Kidney (tissue), 14 donors: ENCODE results near the gene SLC6A3. TPM values are rescaled to one million over a fixed set of nuclear protein-coding genes. Genes with fewer than 3 reads are reported as not detected.
A peak's percentile ranks its signal among the peaks of the same experiment; 100 is the strongest.

Experiments used
- DNase-seq, 5 donors: peaks; one replicate each; pipeline ENCODE4 v3.0.0-alpha.2; 2013 to 2020
- FAIRE-seq: peaks from 2 replicates; lab custom pipeline; 2012; peaks lifted over from hg19 to GRCh38; lab: Jason Lieb, UNC
- H3K27ac ChIP-seq, 2 donors: one replicate each; pipeline ENCODE4 v1.7.0; 2013; ENCODE audit warnings: low read depth in 2 of 2, low read length in 2 of 2, inconsistent platforms in 1 of 2
- H3K27me3 ChIP-seq: one replicate; pipeline ENCODE4 v1.7.1; 2013; ENCODE audit warnings: low read length, inconsistent platforms; ENCODE audit not compliant: control insufficient read depth, insufficient read depth
- H3K36me3 ChIP-seq, 3 donors: one replicate each; pipeline versions ENCODE4 v1.7.0 to v1.7.1; 2013; ENCODE audit warnings: low read length in 3 of 3, control low read depth in 1 of 3, inconsistent platforms in 1 of 3; ENCODE audit not compliant: insufficient read depth in 3 of 3, control insufficient read depth in 2 of 3
- H3K4me1 ChIP-seq, 3 donors: one replicate each; pipeline versions ENCODE4 v1.7.0 to v1.7.1; 2013; ENCODE audit warnings: low read length in 3 of 3, inconsistent platforms in 1 of 3, low read depth in 1 of 3; ENCODE audit not compliant: control insufficient read depth in 2 of 3, insufficient read depth in 2 of 3
- H3K4me3 ChIP-seq, 3 donors: one replicate each; pipeline versions ENCODE4 v1.7.0 to v1.8.1; 2013; ENCODE audit warnings: low read length in 3 of 3, control low read depth in 1 of 3, inconsistent platforms in 1 of 3
- H3K9ac ChIP-seq, 3 donors: one replicate each; pipeline versions ENCODE4 v1.7.0 to v1.7.1; 2013; ENCODE audit warnings: low read length in 3 of 3, control low read depth in 1 of 3, inconsistent platforms in 1 of 3
- H3K9me3 ChIP-seq, 3 donors: one replicate each; pipeline versions ENCODE4 v1.7.0 to v1.7.1; 2013; ENCODE audit warnings: low read length in 3 of 3, control low read depth in 1 of 3, inconsistent platforms in 1 of 3; ENCODE audit not compliant: control insufficient read depth in 2 of 3, insufficient read depth in 1 of 3
- intact Hi-C: fragments of 100-400 bp; cut with DNase I; formaldehyde crosslinking; loops from one replicate; pipeline ENCODE4 v1.11.1; 2022
- polyA plus RNA-seq: library from polyadenylated mRNA; stranded (reverse); fragments of 350-450 nt; fragmentation: Illumina TruSeq; extraction: RNeasy Lipid Tissue Mini Kit (QIAGEN cat#74804); gene quantifications from one replicate; pipeline ENCODE4 v1.2.3, GENCODE V29; 2014; ENCODE audit warnings: low read depth, low replicate concordance; ENCODE audit not compliant: insufficient read depth
- total RNA-seq: library from RNA; stranded (reverse); fragmentation: NEBNext Ultra II Directional; extraction: Animal tissue kit (Norgen Biotek cat#: 25700); gene quantifications from one replicate; pipeline ENCODE4 v1.2.1, GENCODE V29; 2021
- TF ChIP-seq, protein P1 (sequence below): IDR thresholded peaks from 3 replicates; pipeline ENCODE4 v1.5.1; 2012; ENCODE audit warnings: mild to moderate bottlenecking, moderate library complexity, borderline replicate concordance; ENCODE audit not compliant: insufficient read depth; ENCODE audit errors: extremely low read depth
- donor health status: control.
- donor health status: control.
- donor health status: control.
- donor health status: control.
- donor health status: control.
- donor health status: DM: yes; HTN: yes; CAD: no.
- donor health status: Normal renal cell carcinoma (clear cell type).

The SLC6A3 gene
- total and polyA plus RNA-seq, 2 donors from 2014 or later, result 0.09 to 0.54 TPM

DNA sequence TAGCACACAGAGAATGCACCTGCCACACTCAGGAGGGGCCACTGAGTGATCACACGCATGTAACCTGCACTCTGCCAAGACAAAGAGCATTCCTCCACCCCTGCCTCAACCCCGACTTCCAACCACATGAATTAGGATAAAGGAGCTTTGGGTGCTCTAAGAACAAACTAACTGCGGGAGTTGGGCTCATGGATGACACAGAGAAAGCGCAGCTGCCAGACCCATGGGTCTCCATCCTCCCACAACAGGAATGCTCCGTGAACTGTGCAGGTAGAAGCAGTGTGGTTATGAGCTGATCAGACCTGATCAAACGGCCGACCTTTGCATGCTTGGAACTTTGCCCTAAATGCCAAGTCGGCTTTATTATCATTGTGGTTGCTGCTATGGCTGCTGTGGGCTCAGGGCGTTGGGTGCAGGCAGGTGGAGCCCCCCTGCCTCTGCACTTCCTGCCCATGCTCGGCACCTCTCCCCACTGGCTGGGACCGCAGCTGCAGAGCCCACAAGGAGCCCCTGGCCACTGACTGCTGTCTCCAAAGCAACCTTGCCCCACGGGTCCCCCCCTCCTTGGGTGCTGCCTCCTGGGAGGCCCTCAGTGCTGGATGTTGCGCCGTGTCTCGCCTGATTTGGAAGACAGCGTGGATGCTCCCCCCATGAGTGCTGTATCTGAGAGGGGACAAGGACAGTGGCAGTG lies 2.6 kb upstream of the SLC6A3 start:
- peaks cover 25% of the 10 kb centered on the region for H3K27me3 ChIP-seq
- peak in 1 of 5 donors; percentile 68 for DNase-seq
- H3K9me3 ChIP-seq, result no peaks in the 10 kb centered on the region

DNA sequence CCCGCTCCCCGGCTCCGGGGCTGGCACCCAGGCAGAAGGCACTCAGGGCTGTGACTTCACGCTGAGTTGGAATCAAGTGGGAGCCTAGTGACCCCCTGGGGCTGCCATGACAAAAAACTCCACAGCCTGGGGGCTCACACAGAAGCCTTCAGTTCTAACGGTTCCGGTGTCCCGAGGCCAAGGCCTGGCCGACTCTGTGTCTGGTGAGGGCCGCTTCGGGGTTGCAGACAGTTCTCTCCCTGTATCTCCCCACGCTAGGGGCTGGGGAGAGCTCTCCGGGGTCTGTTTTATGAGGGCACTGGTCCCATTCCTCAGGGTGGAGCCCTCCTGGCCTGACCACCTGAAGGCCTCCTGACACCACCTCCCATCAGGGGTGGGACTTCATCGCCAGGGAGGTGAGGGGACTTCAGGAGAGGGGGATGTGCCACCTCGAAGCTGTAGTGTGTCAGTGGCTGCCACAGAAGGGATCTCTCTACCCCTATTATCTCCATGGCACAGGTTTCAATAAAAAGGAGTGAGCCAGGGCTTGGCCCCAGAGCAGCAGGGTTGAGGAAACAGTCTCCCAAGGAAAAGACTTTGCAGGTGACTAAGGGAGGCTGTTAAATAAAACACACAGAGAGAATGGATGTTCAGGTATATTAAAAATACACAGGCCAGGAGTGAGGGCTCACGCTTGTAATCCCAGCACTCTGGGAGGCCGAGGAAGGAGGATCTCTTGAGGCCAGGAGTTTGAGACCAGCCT lies 1.5 kb upstream of the SLC6A3 start:
- intact Hi-C loops, result no loop called here

More for the DNA sequence above, 2.6 kb upstream of the SLC6A3 start:
- Histone ChIP-seq H3K36me3 (no peaks in the 10 kb centered on the region), H3K9ac (no peak overlapping the region), H3K4me1 (peaks cover 0 to 5% (median 0%) of the 10 kb centered on the region in 3 donors), H3K4me3 (no peak overlapping the region), H3K27ac (no peak overlapping the region)
- intact Hi-C loops, result no loop called here
- no peak for FAIRE-seq
- TF ChIP-seq, protein P1, sequence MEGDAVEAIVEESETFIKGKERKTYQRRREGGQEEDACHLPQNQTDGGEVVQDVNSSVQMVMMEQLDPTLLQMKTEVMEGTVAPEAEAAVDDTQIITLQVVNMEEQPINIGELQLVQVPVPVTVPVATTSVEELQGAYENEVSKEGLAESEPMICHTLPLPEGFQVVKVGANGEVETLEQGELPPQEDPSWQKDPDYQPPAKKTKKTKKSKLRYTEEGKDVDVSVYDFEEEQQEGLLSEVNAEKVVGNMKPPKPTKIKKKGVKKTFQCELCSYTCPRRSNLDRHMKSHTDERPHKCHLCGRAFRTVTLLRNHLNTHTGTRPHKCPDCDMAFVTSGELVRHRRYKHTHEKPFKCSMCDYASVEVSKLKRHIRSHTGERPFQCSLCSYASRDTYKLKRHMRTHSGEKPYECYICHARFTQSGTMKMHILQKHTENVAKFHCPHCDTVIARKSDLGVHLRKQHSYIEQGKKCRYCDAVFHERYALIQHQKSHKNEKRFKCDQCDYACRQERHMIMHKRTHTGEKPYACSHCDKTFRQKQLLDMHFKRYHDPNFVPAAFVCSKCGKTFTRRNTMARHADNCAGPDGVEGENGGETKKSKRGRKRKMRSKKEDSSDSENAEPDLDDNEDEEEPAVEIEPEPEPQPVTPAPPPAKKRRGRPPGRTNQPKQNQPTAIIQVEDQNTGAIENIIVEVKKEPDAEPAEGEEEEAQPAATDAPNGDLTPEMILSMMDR, result no peak

DNA sequence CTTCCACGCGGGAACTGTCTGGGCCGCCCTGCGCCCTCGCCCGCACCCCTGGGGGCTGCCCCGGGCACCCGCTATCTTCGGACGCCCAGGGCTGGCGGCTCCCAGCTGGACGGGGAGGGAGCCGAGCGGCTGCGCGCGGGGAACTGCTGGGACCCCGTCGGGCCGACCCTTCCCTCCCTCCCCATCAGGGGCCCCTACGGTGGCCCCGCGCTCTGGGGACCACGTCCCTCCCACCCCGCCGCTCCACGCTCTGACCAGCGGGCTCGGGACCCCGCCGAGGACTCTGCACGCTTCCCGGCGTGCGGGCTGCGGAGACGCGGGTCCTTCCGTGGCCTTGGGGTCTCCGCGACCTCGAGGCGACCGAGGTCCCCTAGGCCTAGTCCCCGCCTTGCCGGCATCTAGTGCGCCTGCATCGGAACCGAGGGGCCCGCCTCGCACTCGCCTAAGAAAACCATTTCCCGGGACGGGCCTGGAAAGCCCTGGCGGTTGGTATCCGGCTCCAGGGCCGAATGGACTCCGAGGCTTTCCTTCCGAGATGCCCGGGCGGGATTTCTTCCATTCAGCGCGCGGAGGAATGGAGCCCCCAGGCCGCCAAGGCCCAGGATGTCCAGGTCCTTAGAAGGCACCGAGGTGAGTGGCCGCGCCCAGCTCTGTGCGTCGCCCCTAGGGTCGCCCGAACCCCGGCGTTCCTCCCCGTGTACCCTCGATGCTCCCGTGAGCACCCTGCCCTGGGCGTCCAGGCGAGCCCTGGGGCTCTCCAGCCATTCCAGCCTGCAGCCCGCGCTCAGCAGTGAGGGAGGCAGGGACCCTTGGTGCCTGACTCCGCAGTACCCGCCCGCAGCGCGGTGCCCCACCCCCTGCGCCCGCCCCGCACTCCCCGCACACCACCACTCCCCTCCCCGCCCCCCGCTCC lies 705 bp upstream of the SLC6A3 start:
- intact Hi-C loops, result no loop called here
- Histone ChIP-seq H3K9ac (no peak overlapping the region), H3K4me1 (peaks cover 0 to 5% (median 0%) of the 10 kb centered on the region in 3 donors), H3K27ac (no peak overlapping the region), H3K27me3 (peaks cover 26% of the 10 kb centered on the region), H3K4me3 (no peak overlapping the region), H3K9me3 (no peaks in the 10 kb centered on the region), H3K36me3 (no peaks in the 10 kb centered on the region)
- FAIRE-seq (no peak), DNase-seq (peak in 3 of 5 donors; percentile 18 to 68 (median 27))
- TF ChIP-seq, protein P1, result no peak

More for the DNA sequence above, 1.5 kb upstream of the SLC6A3 start:
- H3K27me3 ChIP-seq, result peaks cover 26% of the 10 kb centered on the region
- no peaks in the 10 kb centered on the region for H3K9me3 ChIP-seq
- TF ChIP-seq, protein P1, result no peak
- FAIRE-seq, result no peak
- no peak overlapping the region for H3K27ac ChIP-seq
- H3K4me3 ChIP-seq, result no peak overlapping the region
- H3K4me1 ChIP-seq, result peaks cover 0 to 5% (median 0%) of the 10 kb centered on the region in 3 donors
- H3K9ac ChIP-seq, result no peak overlapping the region
- DNase-seq, result peak in 1 of 5 donors; percentile 61
- H3K36me3 ChIP-seq, result no peaks in the 10 kb centered on the region
